IPS-NIHi11 (cell line): ENCODE measurements around the gene TRDMT1.
"Not testable (repeated sequence)": the region's sequence is repeated elsewhere in the genome, so short reads cannot be mapped to it uniquely, and the experiment has no call there.

ENCODE experiments used
- DNase-seq: peaks from one replicate; pipeline ENCODE4 v3.0.0; 2012; ENCODE audit warnings: mixed read lengths, low spot score

TRDMT1 gene

GRCh38 chr10:17128261-17128660 is 73.2 kb downstream of the TRDMT1 start:
- DNase-seq = no peak

DNA sequence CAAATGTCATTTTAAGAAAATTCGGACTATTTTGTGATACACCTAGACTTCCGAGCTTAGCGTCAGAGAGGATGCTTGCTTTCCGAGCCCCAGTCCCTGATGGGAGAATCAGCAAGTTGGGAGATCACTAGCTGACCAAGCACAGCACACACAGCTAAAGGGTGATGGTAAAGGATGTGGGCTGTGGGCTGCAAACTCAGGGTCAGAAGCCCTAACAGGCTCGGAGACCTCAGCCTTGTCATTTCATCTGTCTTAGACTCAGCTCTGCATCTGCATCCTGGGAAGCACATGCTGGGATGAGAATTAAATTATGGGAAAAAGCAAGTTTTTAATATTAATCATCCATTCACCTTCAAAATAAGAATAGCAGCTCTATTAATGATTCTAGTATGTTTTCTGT is 75.1 kb downstream of the TRDMT1 start:
- DNase-seq = no peak

DNA sequence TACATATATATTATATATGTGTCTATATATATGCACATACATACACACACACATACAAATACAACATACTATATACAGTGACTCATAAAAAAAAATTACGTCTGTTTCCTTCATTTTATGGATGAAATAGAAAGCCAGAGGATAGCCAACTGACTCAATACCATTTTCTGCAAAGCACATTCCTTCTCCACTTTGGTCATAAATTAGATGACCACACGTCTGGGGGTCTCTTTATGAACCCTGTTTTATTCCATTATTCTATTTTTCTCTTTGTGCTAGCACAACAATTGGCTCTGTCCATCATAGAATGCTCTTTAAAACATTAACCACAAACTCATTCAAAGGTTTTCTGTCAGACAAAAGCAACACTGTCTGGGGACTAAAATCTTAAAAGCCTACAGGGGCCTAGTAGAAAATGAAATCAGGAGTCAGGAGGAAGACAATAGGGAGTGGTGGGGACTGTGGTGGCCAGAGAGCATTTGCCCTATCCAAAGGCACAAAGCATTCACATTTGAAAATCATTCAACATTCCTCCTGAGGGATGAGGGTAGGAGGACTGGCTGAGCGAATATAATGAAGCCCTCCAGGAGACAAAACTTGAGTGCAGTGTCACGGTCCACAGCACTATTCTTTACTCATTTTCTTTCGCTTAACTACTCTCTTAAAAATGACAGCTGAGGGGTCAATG is 76.1 kb downstream of the TRDMT1 start:
- DNase-seq = no peak

GRCh38 chr10:17123961-17124360 is 77.5 kb downstream of the TRDMT1 start:
- no peak for DNase-seq

GRCh38 chr10:17122726-17123661 is 78.5 kb downstream of the TRDMT1 start:
- no peak for DNase-seq

DNA sequence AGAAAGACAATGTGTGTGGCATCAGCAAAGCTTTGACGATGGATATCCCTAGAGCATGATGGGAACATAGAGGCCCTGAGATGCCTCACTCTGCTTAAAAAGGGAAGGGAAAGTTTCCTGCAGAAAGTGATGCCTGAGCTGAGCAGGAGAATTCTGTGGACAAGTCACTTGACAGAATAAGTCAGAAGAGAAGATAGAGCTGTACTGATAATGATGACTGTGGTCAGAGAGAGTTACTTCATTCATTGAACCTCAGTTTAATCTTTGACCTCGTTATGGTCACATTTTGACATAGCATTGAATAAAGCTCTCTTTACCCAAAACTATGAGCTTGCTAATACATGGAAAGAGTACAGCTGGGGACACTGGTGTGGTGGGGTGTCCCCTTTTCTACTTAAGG is 79.4 kb downstream of the TRDMT1 start:
- DNase-seq = no peak

GRCh38 chr10:17120694-17121093 is 80.8 kb downstream of the TRDMT1 start:
- DNase-seq = no peak

DNA sequence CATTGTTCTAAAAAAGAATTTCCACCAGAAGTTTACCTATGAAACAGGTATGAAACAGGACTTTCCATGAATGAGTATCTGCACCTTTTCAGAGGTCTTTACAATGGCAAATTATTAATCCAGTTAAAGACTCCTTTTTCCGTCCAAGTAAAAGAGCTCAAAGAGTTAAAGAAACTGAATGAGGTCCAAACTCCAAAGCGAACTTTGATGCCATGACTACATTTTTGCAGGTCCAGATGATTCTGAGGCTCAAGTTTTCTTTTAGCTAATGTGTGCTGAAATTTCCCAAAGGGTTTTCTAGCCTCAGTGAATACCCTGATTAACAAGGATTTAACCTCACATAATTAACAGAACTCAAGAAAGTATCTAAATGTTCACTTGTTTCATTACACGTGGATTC is 81.6 kb downstream of the TRDMT1 start:
- DNase-seq = no peak

DNA sequence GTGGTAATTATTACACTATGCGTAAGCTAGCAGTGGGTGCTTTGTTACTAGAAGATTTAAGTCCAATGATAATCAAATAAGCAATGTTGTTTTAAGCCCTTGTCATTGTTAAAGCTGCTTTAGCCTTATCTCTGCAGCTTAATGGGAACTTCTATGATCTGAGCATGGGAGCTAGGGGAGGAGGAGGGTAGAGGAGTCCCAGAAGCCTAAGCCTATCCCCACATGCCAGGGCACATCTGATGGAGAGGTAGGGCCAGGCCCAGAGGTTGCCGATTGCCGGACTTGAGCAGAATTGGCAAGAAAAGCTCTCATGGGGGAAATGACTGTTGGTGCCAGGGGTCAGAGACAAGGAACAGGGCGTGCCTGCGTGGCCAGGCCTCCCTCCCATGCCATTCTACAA is 85.3 kb downstream of the TRDMT1 start:
- no peak for DNase-seq

DNA sequence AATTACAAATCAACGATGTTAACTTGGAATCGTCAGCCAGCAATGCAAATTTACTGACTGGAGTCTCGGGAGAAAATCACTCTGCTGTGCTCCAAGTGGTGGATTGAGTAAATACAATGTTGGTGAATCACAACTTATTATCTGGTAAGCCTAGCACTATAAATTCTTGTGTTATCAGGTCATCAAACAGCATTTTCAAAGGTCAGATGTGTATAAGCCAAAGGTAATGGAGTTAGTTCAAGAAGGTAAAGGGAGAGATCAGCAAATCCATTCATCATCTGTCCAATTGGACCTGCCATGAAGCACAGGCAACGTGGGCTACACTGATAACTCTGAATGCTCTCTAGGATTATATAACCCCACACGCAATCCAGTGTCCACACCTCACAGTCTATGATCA is 85.8 kb downstream of the TRDMT1 start:
- DNase-seq = no peak

DNA sequence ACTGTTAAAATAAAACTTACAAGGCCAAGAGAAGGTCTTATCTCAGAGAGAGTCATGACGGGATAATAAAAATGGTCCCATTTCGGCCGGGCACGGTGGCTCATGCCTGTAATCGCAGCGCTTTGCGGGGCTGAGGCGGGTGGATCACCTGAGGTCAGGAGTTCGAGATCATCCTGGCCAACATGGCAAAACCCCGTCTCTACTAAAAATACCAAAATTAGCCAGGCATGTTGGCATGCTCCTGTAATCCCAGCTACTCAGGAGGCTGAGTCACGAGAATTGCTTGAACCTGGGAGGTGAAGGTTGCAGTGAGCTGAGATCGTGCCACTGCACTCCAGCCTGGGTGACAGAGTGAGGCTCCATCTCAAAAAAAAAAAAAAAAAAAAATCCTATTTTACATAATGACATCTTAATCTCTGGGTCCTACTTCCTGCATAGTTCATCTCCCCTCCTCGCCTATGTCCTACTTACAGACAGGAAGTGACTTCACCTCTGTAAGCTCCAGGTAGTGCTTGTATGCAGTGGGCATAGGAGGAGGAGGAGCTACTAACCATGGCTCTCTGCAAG is 86.5 kb downstream of the TRDMT1 start:
- not testable (repeated sequence) for DNase-seq

DNA sequence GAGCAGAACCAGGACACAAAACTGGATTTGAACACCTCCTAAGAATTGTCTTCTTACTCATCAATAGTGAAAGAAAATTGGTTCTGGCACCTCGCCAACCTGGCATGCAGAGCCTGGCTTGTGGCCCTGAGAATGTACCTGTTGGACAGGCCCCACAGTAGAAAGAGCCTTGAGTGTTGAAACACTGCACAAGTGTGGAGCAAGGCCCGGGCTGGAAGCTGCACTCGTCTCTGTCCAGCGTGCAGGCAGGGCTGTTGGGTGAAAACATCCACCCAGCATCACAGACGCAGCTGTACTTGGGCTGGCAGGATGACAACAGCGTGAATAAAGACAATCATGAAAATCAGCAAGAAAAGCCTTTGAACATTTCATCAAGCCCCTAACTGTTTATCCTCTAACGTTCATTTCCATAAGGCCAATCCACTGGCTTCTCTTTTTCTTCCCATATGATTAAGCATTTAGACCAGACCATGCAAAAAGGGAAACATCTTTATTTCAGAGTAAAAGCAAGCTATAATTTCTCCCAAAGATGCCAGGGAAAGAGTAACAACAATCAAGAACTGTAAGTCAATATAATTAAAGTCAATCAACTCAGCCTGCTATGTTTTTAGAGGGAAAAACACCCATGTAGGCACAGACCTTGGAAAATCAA is 87.5 kb downstream of the TRDMT1 start:
- DNase-seq = no peak

DNA sequence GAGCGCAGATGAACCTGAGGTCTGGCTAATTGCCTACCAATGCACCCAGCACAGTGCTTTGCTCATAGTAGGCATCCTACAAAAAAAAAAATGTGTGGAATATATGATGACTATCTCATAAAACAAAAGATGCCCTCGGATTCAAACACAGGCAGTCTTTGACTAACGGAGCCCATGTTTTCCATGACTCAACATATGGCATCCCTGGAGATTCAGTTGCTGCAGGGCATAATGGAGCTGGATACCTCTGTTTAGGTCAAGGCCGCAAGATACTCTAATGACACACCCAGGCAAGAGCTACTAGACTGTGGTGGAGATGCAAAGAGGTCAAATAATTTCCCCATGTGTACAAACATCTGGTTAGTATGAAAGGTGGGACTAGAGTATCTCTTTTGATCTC is 88.1 kb downstream of the TRDMT1 start:
- DNase-seq = no peak

DNA sequence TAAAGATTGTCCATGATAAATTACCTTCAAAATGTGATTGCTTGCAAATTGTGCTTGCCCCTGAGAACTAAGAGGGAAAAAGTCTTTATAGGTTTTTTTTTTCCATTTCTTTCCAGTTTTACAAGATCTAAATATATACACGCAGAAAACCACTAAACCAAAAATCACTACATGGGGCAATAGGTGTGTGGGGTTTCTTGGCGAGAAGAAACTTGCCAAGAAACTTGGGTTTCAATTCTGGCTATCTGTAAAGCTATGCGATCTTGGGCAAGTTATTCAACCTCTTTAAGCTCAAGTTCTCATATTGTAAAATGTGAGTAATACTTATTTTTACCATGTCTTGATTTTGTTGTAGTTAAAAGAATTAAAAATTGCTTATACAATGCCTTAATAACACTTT is 88.9 kb downstream of the TRDMT1 start:
- DNase-seq = no peak

GRCh38 chr10:17109475-17110207 is 91.8 kb downstream of the TRDMT1 start:
- no peak for DNase-seq

DNA sequence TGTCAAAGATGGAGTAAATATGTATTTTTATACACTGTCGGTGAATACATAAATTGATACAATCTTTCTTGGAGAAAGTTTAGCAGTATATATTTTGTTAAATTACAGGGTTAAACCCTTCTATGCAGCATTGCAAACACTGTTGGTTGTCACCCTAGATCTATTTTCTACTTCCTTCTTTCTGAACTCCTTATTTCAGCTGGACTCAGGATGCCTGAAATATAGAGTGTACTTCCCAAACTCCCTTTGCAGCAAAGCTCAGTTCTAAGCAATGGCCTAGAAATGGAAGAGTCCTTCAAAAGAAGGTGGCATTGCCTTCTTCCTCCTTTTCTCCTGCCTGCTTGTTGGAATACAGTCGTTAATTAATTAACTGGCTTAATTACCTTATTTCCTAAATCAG is 92.4 kb downstream of the TRDMT1 start:
- no peak for DNase-seq

- DNase-seq = no peak
These were observed 94.5 kb downstream of the TRDMT1 start for GRCh38 chr10:17106991-17107390.

DNA sequence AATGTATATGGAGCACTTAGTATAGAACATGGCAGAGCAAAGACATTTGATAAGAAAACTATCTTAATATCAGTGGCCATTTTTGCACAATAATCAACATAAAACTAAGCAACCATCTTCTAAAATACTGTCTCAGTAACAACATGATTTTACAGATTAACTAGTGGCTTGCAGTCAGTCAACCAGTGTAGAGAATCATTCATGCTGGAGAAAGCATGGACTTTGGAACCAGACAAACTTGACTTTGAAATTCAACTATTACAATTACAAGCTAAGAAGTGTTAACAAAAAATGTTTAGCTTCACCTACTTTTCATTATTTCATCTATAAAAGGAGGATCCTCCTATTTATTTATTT is 99.6 kb downstream of the TRDMT1 start:
- DNase-seq = no peak

DNA sequence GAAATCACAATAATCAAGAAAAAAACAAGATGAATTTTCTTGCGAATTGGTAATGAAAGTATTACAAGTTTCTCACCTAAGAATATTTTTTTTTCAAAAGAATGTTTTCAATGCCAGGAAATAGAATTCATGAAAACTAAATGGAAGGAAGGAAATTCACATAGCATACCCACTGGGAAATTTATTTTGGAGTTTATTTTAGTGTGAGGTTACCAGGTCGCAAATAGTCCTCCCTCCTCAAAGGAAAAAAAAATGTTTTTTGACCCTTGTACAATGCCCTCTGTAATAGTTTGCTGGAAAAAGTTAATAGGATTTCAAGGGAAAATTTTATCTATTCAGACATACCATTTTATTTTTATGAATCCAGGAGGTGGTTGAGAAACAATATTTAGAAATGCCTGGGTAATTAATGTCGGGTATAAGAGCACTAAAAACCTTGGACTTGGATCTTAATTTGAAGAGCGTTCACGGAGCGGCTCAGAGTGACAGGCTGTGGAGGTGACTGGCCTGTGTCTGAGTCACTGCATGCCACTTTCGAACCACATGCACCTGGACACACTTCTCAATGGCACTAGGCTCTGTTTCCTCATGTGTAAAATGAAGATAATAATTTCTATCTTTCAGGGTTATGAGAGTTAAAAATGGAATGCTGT is 100.1 kb downstream of the TRDMT1 start:
- DNase-seq = no peak

DNA sequence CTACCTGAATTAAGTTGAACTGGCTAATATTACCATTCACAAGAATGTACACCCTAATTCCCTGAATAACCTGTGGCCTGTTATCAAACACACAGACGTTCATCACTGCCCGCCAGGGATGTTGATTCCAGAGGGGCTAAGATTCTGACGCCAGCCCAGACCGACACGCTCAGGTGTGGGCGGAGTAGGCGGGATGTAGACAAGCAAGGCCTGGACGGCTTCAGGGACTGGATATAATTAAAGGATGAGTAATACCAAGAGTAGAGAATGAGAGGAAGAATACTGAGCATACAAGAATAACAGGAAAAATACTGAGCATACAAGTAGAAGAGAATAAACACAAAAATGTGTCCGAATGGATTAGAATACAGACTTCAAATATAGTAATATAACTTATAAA is 100.9 kb downstream of the TRDMT1 start:
- no peak for DNase-seq

DNA sequence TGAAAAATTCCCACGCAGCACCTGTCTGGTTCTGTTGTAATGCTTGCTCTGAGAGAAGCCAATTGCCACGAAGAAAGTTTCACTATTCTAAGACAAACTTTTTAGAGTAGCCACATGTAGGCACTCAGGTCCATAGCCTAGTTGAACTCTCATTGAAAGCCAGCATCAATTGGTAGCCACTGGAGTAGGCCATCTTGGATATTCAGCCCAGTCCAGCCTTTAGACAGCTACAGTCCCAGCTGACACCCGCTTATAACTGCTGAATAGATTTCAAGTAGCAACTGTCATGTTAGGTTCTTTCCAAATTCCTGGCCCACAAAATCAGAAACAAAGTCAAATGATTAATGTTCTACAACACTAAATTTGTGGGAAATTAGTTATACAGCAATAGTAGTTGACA is 103.5 kb downstream of the TRDMT1 start:
- DNase-seq = no peak
